OCI-LY3 (cell line): Measurements from ENCODE around the gene ELMO1.

ENCODE experiments used
- H2AFZ ChIP-seq: fragments of 200-600, 300-600 bp; shearing (Covaris generic); 2 replicates; pipeline ENCODE4 v1.6.0; 2014; ENCODE audit warnings: antibody characterized with exemption, low read depth, low read length
- H3K27ac ChIP-seq: fragments of 200-600, 300-600 bp; sonication (generic); 2 replicates; pipeline ENCODE4 v1.5.1; 2014; ENCODE audit warnings: mild to moderate bottlenecking, low read length, moderate library complexity, mixed read lengths
- H3K27me3 ChIP-seq: fragments of 200-600, 300-600 bp; sonication (generic); 2 replicates; pipeline ENCODE4 v1.6.1; 2014; ENCODE audit warnings: low read depth, low read length, mixed read lengths
- H3K36me3 ChIP-seq: fragments of 200-600, 300-600 bp; sonication (generic); replicated peaks from 2 replicates; pipeline ENCODE3; 2014; ENCODE audit warnings: low read depth, low read length, mixed read lengths
- H3K4me1 ChIP-seq: fragments of 300-600, 200-600 bp; sonication (generic); 2 replicates; pipeline ENCODE4 v1.6.1; 2014; ENCODE audit warnings: low read length, mixed read lengths
- H3K4me2 ChIP-seq: fragments of 200-600, 300-600 bp; sonication (generic); 2 replicates; pipeline ENCODE4 v1.6.1; 2014; ENCODE audit warnings: low read length, mixed read lengths
- H3K4me3 ChIP-seq: fragments of 300-600, 200-600 bp; sonication (generic); 2 replicates; pipeline ENCODE4 v1.5.1; 2014; ENCODE audit warnings: antibody characterized with exemption, mild to moderate bottlenecking, low read length, moderate library complexity
- H3K79me2 ChIP-seq: fragments of 300-600, 200-600 bp; shearing (Covaris generic); 2 replicates; pipeline ENCODE4 v1.6.1; 2014; ENCODE audit warnings: mild to moderate bottlenecking, low read length, mixed read lengths
- H3K9ac ChIP-seq: fragments of 300-600, 200-600 bp; shearing (Covaris generic); 2 replicates; pipeline ENCODE4 v1.6.0; 2014; ENCODE audit warnings: mild to moderate bottlenecking, low read length, moderate library complexity
- H3K9me3 ChIP-seq: fragments of 200-600, 300-600 bp; shearing (Covaris generic); 2 replicates; pipeline ENCODE4 v1.6.1; 2014; ENCODE audit warnings: low read length, mixed read lengths; ENCODE audit not compliant: insufficient read depth
- H4K20me1 ChIP-seq: fragments of 200-600, 300-600 bp; sonication (generic); 2 replicates; pipeline ENCODE4 v1.6.1; 2016; ENCODE audit warnings: low read length, mixed read lengths; ENCODE audit not compliant: insufficient read depth
- CTCF ChIP-seq: fragments of 200-600, 300-600 bp; sonication (generic); IDR thresholded peaks from 2 replicates; pipeline ENCODE4 v1.5.1; 2014; ENCODE audit warnings: antibody characterized with exemption, low read length, low read depth
- EZH2phosphoT487 ChIP-seq: fragments of 200-600 bp; shearing (Covaris generic); IDR thresholded peaks from 2 replicates; pipeline ENCODE4 v1.6.1; 2018; ENCODE audit warnings: antibody characterized with exemption, mixed run types, low read depth

ELMO1 gene

GRCh38 chr7:37393476-37393875, 55.2 kb downstream of the ELMO1 start:
- Histone ChIP-seq H3K4me3 (no peak overlapping the region), H3K79me2 (no peaks in the 10 kb centered on the region; the same call in 1 of the 2 replicates), H4K20me1 (0 out of 2 replicates have a peak, but pooled peaks cover 3% of the 10 kb centered on the region), H3K27me3 (no peaks in the 10 kb centered on the region), H3K9ac (no peak overlapping the region), H3K4me1 (peaks cover 24% of the 10 kb centered on the region), H3K9me3 (no peaks in the 10 kb centered on the region), H3K36me3 (no peaks in the 10 kb centered on the region), H3K27ac (no peak overlapping the region), H2AFZ (no peak overlapping the region), H3K4me2 (no peak overlapping the region)
- TF ChIP-seq EZH2phosphoT487 (no peak), CTCF (no peak)

GRCh38 chr7:37392673-37393017, 56.0 kb downstream of the ELMO1 start:
- Histone ChIP-seq H3K9me3 (no peaks in the 10 kb centered on the region), H3K4me3 (no peak overlapping the region), H4K20me1 (peaks cover 3% of the 10 kb centered on the region; the same call in 1 of the 2 replicates), H3K79me2 (no peaks in the 10 kb centered on the region; the same call in 1 of the 2 replicates), H3K4me1 (peaks cover 24% of the 10 kb centered on the region), H3K27ac (no peak overlapping the region), H3K27me3 (no peaks in the 10 kb centered on the region), H2AFZ (no peak overlapping the region), H3K36me3 (no peaks in the 10 kb centered on the region), H3K9ac (no peak overlapping the region), H3K4me2 (peak overlapping the region; percentile 26; the same call in 1 of the 2 replicates)
- TF ChIP-seq CTCF, result no peak
- TF ChIP-seq EZH2phosphoT487, result no peak

- Histone ChIP-seq H2AFZ (no peak overlapping the region), H4K20me1 (peaks cover 3% of the 10 kb centered on the region; the same call in 1 of the 2 replicates), H3K27me3 (no peaks in the 10 kb centered on the region)
Measured at GRCh38 chr7:37391791-37392672, 56.6 kb downstream of the ELMO1 start.

More at GRCh38 chr7:37391791-37392672, 56.6 kb downstream of the ELMO1 start:
- H3K36me3 ChIP-seq, result no peaks in the 10 kb centered on the region
- H3K4me1 ChIP-seq, result peaks cover 24% of the 10 kb centered on the region
- H3K9me3 ChIP-seq, result no peaks in the 10 kb centered on the region
- no peaks in the 10 kb centered on the region; the same call in 1 of the 2 replicates for H3K79me2 ChIP-seq
- no peak overlapping the region for H3K27ac ChIP-seq
- TF ChIP-seq EZH2phosphoT487 (no peak), CTCF (no peak)
- peak overlapping the region; percentile 26 for H3K4me2 ChIP-seq
- no peak overlapping the region for H3K4me3 ChIP-seq
- no peak overlapping the region for H3K9ac ChIP-seq
